ENCODE measurements around the gene PTPRG. TPM values are rescaled to one million over a fixed set of nuclear protein-coding genes. Genes with fewer than 3 reads are reported as not detected.

Gene PTPRG
- total and polyA plus RNA-seq, 2 donors (not counting 3 experiments of a cell fraction or from before 2014, with no cell fraction given), result 8.9 to 39.1 TPM

DNA sequence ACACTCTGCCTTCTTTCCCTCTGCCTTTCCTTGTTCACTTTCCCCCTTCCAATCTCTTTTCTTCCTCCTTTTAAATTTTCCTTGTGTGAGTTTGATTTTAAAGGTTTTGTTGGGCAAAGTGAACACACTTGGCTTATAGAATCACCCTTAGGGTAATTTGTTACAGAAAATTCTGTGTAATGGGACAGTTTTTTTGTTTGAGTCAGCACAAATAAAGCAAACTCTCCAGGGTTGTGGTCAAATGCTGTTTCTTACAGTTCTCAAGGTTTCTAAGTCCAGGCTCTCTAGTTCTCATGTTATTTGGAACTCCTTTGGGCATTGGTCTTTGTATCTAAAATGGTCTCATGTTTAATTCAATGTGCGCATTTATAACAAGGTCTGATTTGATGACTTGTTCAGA is 307.1 kb downstream of the PTPRG start:
- no peak for TF ChIP-seq EZH2 (IDR thresholded peaks at IDR 0.05; ENCODE audit: borderline replicate concordance, low read depth, low read length, severe bottlenecking)
- no peak for TF ChIP-seq GATA2 (IDR thresholded peaks at IDR 0.05; ENCODE audit: insufficient read depth, insufficient read length, low read depth, low read length)
- no peak for TF ChIP-seq MYC (IDR thresholded peaks at IDR 0.05; ENCODE audit: low read depth, low read length)
- TF ChIP-seq POLR2A (IDR thresholded peaks at IDR 0.05; ENCODE audit: low read depth, low read length), result no peak
- TF ChIP-seq FOS (IDR thresholded peaks at IDR 0.05; ENCODE audit: borderline replicate concordance, insufficient read depth, low read length), result no peak
- TF ChIP-seq JUN (IDR thresholded peaks at IDR 0.05; ENCODE audit: borderline replicate concordance, insufficient read depth, insufficient read length, low read depth), result no peak
- TF ChIP-seq, protein P1, sequence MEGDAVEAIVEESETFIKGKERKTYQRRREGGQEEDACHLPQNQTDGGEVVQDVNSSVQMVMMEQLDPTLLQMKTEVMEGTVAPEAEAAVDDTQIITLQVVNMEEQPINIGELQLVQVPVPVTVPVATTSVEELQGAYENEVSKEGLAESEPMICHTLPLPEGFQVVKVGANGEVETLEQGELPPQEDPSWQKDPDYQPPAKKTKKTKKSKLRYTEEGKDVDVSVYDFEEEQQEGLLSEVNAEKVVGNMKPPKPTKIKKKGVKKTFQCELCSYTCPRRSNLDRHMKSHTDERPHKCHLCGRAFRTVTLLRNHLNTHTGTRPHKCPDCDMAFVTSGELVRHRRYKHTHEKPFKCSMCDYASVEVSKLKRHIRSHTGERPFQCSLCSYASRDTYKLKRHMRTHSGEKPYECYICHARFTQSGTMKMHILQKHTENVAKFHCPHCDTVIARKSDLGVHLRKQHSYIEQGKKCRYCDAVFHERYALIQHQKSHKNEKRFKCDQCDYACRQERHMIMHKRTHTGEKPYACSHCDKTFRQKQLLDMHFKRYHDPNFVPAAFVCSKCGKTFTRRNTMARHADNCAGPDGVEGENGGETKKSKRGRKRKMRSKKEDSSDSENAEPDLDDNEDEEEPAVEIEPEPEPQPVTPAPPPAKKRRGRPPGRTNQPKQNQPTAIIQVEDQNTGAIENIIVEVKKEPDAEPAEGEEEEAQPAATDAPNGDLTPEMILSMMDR (IDR thresholded peaks at IDR 0.05; ENCODE audit: extremely low read depth in 1 of 2, insufficient read depth in 1 of 2, low read depth in 1 of 2, low read length in 2 of 2), result no peak
- TF ChIP-seq, protein P2, sequence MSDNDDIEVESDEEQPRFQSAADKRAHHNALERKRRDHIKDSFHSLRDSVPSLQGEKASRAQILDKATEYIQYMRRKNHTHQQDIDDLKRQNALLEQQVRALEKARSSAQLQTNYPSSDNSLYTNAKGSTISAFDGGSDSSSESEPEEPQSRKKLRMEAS (IDR thresholded peaks at IDR 0.05; ENCODE audit: insufficient read depth, insufficient read length), result no peak
- no peak for TF ChIP-seq POLR2AphosphoS5 (IDR thresholded peaks at IDR 0.05; ENCODE audit: insufficient read depth, low read depth, low read length)
- FAIRE-seq (no peak), DNase-seq (ENCODE audit: low read depth, low spot score) (no peak)
- Histone ChIP-seq H3K9me1 (replicated peaks; ENCODE audit: control insufficient read depth, extremely low read depth, insufficient read depth, low read length) (no peaks in the 10 kb centered on the region), H3K27ac (ENCODE audit: insufficient read depth, low read depth, low read length) (no peak overlapping the region), H3K79me2 (ENCODE audit: control insufficient read depth, insufficient read depth, low read length) (no peaks in the 10 kb centered on the region), H4K20me1 (replicated peaks; ENCODE audit: control insufficient read depth, extremely low read depth, insufficient read depth, low read length) (no peaks in the 10 kb centered on the region), H3K36me3 (ENCODE audit: control insufficient read depth in 2 of 2, extremely low read depth in 1 of 2, insufficient read depth in 2 of 2, low read length in 2 of 2) (no peaks in the 10 kb centered on the region), H3K4me2 (ENCODE audit: insufficient read depth, low read length) (no peak overlapping the region), H2AFZ (ENCODE audit: low read depth, low read length) (no peak overlapping the region), H3K9me3 (replicated peaks; ENCODE audit: control insufficient read depth, insufficient read depth, low read length) (no peaks in the 10 kb centered on the region), H3K27me3 (ENCODE audit: control insufficient read depth in 2 of 2, insufficient read depth in 2 of 2, low read length in 2 of 2) (no peaks in the 10 kb centered on the region), H3K4me1 (ENCODE audit: control insufficient read depth, extremely low read depth, insufficient read depth, low read length) (no peaks in the 10 kb centered on the region), H3K4me3 (replicated peaks in 1 of 3; ENCODE audit: insufficient read depth in 1 of 3, low read depth in 1 of 3, low read length in 3 of 3) (no peak overlapping the region), H3K9ac (replicated peaks; ENCODE audit: extremely low read depth, insufficient read depth, low read length) (no peak overlapping the region)
- ChIA-PET CTCF (no interaction called here), POLR2A (no interaction called here)
- BruUV-seq (replicated peaks), result no TSS peak
- dilution Hi-C loops (cut with MboI; ENCODE audit: extremely low pct_ligation_motif_present, low sequenced_read_pairs), result no loop called here
- intact Hi-C loops (cut with micrococcal nuclease), result no loop called here
